NCI-H1694 (cell line): ENCODE data around the gene PROSER3.
"Not testable (repeated sequence)": the region's sequence is repeated elsewhere in the genome, so short reads cannot be mapped to it uniquely, and the experiment has no call there.

Experiments used
- DNase-seq: peaks from one replicate; lab custom pipeline; 2025; lab: John Stamatoyannopoulos, UW

The PROSER3 gene

GRCh38 chr19:35791814-35792279 lies 33.9 kb downstream of the PROSER3 start:
- DNase-seq = no peak

- no peak for DNase-seq
Measured at GRCh38 chr19:35792312-35792711, 34.3 kb downstream of the PROSER3 start.

GRCh38 chr19:35792888-35793287 lies 34.9 kb downstream of the PROSER3 start:
- no peak for DNase-seq

GRCh38 chr19:35793381-35794165 lies 35.6 kb downstream of the PROSER3 start:
- no peak for DNase-seq

GRCh38 chr19:35795564-35795963 lies 37.6 kb downstream of the PROSER3 start:
- DNase-seq = not testable (repeated sequence)

GRCh38 chr19:35796645-35797542 lies 38.9 kb downstream of the PROSER3 start:
- DNase-seq = no peak

- DNase-seq = no peak
Measured at GRCh38 chr19:35797663-35798062, 39.7 kb downstream of the PROSER3 start.

- no peak for DNase-seq
Measured at GRCh38 chr19:35801828-35802227, 43.9 kb downstream of the PROSER3 start.

- peak; percentile 19 for DNase-seq
Measured at GRCh38 chr19:35805526-35806102, 47.6 kb downstream of the PROSER3 start.

- DNase-seq = no peak
Measured at GRCh38 chr19:35806597-35806996, 48.6 kb downstream of the PROSER3 start.

GRCh38 chr19:35807633-35808032 lies 49.7 kb downstream of the PROSER3 start:
- no peak for DNase-seq

GRCh38 chr19:35811317-35812219 lies 53.6 kb downstream of the PROSER3 start:
- no peak for DNase-seq

GRCh38 chr19:35812220-35813042 lies 54.5 kb downstream of the PROSER3 start, which contains the start of gene PRODH2:
TSS of gene PRODH2 (minus strand) at chr19:35812845. CDS start at chr19:35812805, 40 bp downstream.
- no peak for DNase-seq

- no peak for DNase-seq
Measured at GRCh38 chr19:35813043-35813890, 55.3 kb downstream of the PROSER3 start.

GRCh38 chr19:35816262-35816661 lies 58.3 kb downstream of the PROSER3 start:
- no peak for DNase-seq

GRCh38 chr19:35816846-35817245 lies 58.9 kb downstream of the PROSER3 start:
- DNase-seq = no peak

GRCh38 chr19:35818445-35818844 lies 60.5 kb downstream of the PROSER3 start:
- DNase-seq = no peak
